ENCODE results near the gene MATN1.

Gene MATN1

DNA sequence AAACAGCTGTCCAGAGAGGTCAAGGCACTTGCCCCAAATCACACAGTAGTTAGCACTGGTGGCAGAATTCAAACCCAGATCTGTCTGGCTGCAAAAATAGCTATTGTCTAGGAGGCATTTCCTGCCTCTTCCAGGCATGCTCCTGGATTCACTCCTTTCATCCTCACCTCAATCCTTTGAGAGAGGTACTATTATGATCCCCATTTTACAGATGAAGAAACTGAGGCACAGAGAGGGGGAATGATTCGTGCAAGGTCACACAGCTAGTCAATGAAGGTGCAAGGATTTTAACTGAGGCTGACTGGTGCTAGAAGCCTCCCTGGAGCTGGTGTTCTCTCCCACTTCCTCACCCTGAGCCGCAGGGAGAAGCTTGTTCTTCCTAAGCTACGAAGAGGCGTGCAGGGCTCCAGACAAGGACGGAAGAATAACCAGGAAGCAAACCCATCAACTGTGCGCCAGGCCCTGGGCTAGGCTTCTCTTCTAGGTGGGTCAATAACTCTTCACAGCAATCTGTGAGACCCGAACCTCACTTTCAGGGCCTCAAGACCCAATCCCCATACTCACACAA, 34.8 kb upstream of the MATN1 start:
- no peak for DNase-seq (ENCODE audit: insufficient read length, low spot score)
- no peak for FAIRE-seq

- no peak for DNase-seq (ENCODE audit: insufficient read length, low spot score)
- no peak for FAIRE-seq
Observed at GRCh38 chr1:30757352-30758120, 34.2 kb upstream of the MATN1 start, which contains the start of gene LAPTM5. TSS of gene LAPTM5 (minus strand) at chr1:30757774. CDS start at chr1:30757745, 29 bp downstream.

DNA sequence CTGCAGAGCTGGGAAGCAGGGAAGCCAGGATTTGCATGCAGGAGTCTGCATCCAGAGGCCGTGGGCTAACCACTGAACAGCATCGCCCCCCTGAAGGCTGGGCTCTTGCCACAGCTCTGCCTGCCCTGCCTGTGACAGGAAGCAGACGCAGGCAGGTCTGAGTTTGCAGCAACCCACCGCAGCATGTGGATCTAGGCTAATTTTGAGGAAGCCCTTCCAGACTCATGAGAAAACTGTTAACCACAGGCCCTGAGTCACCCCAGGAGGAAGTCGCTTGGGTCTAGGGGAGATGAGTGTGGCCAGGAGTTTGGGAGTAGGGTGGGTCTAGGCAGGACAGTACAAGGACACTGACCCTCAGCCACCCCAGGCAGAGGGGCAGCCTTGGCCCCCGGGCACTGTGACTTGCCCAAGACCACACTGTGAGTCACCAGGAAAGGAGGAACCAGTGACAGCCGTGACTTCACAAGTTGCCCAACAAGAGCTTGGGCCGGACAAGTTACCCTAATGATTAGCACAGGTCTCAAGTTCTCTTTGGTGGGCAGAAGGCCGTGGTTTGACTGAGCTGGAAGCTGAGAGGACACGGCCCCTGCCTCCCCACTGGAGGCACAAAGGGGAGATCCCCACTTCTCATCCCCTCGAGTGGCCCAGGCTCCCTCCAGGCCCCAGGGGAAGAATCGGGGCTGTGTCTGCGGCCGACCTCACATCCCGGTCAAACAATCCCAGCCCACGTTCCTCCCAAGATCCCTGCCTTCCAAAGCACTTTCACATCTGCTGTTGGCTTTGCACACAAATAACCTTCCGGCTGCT, 33.4 kb upstream of the MATN1 start:
- DNase-seq (ENCODE audit: insufficient read length, low spot score) (peak; percentile 69), FAIRE-seq (peak; percentile 38)

DNA sequence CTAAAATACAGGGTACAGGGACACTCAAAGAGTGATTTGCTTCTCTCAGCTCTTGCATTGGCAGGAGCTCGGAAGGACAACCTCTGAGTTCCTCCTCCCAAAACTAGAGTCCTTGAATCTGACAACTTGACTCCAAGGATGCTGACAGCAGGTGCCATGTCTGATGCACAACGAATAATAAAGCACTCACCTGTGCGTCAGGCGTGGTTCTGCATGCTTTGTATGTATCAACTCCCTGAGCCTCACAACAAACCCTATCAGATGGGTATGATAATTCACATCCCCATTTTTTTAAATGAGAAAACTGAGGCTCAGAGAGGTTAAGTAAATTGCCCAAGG, 32.8 kb upstream of the MATN1 start:
- DNase-seq (ENCODE audit: insufficient read length, low spot score) (no peak), FAIRE-seq (no peak)

GRCh38 chr1:30755746-30756145, 32.4 kb upstream of the MATN1 start:
- FAIRE-seq (no peak), DNase-seq (ENCODE audit: insufficient read length, low spot score) (no peak)

GRCh38 chr1:30755334-30755733, 31.9 kb upstream of the MATN1 start:
- DNase-seq (ENCODE audit: insufficient read length, low spot score) (no peak), FAIRE-seq (no peak)

DNA sequence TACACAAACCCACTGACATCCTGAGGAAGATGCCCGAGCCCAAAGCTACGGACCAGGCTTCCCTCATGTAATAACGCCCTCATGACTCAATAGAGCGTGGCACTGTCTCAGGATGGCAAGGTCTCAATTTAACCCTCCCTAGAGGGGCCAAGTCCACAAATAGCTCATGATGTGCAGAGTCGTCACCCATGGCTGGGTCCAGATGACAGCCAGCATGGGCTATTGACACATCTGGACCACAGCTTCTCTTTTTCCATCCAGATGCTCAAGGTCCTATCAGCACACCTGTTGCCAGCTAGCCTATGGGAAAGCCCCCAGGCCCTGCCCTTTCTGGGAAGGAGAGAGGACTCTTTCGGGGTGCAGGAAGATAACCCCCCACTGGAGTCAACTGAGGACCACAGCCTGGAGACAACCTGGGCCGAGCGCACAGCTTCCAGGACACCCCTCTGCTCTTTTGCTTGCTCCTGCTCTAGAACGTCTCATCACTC, 31.3 kb upstream of the MATN1 start:
- DNase-seq (ENCODE audit: insufficient read length, low spot score), result no peak
- FAIRE-seq, result no peak

GRCh38 chr1:30753660-30754123, 30.3 kb upstream of the MATN1 start:
- FAIRE-seq, result no peak

DNA sequence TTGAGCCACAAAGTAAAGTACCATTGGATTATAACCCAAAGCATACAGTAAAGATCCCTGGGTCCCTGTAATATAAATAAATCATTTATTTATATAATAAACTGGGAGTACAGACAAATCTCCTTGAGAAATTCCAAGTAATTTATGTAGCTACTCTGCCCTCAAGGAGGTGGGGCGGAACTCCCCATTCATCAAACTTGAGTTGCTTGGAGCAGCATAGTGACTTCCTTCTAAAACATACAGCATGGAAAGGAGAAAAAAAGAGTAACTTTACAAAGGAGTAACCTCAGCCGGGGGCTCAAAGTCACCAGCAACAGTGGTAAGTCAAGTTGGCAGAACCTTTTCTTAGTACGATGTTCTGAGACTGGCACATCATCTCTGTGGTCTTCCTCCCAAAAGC, 29.7 kb upstream of the MATN1 start:
- FAIRE-seq, result no peak

More at GRCh38 chr1:30753660-30754123, 30.3 kb upstream of the MATN1 start:
- DNase-seq (ENCODE audit: insufficient read length, low spot score), result no peak

GRCh38 chr1:30752651-30752908, 29.2 kb upstream of the MATN1 start:
- no peak for FAIRE-seq
- DNase-seq (ENCODE audit: insufficient read length, low spot score), result no peak

More for the DNA sequence above, 29.7 kb upstream of the MATN1 start:
- DNase-seq (ENCODE audit: insufficient read length, low spot score), result no peak

GRCh38 chr1:30751830-30752650, 28.7 kb upstream of the MATN1 start:
- FAIRE-seq, result no peak

DNA sequence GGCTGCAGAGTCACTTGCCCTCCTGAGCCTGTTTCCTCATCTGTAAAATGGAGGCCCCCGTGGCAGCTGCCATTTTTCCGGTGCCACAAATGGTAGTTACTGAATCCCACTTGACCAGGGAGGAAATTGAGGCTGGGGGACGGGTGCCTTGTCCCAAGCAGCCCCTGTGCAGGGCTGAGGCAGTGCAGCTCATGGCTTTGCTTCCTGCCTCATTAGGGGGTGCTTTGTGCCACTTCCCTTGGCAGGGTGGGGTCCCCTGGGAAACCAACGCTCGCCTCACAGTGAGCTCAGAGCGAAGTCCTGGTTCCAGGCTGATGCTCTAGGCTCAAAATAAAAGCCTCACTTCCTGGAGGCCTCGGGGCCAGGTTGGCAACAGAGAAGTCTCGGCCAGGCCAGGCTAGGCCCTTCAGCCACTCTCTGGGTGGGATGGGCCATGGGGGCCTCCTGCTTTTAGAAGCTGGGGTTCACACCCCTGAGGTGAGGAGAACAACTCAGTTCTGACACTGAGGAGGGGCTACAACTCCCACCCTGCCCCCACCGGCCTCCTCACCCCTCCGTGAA, 27.4 kb upstream of the MATN1 start:
- no peak for DNase-seq (ENCODE audit: insufficient read length, low spot score)
- FAIRE-seq, result no peak

More at GRCh38 chr1:30751830-30752650, 28.7 kb upstream of the MATN1 start:
- no peak for DNase-seq (ENCODE audit: insufficient read length, low spot score)

- FAIRE-seq (no peak), DNase-seq (ENCODE audit: insufficient read length, low spot score) (no peak)
Observed at GRCh38 chr1:30749691-30750583, 26.6 kb upstream of the MATN1 start.

DNA sequence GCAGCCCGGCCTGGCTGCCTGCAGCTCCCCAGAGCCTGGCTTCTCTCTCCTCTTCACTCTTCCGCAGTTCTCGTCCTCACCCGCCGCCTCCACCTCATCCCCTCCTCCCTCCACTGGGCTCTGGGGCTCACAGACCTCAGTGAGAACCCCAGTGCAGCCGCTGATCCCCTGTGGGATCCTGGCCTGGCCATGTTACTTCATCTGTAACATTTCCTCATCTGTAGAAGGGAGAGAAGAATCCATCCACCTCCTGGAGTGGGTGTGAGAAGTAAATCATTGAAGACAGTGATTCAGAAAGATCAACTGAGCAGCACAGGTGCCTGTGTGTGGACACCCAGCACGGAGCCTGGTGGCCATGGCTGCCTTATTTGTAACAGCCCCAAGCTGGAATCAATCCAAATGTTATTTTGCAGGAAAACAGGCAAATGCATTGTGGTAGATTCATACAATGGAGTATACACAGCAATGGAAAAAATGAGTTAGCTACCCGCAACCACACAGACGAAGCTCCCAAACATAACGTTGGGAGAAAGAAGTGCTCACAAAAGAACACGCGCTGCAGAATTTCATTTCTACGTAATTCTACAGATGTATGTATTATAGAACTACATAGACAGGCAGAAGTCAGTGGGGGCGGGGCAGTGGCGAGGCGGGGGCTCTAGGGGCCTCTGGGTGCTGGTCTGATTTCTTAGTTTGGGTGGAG, 25.5 kb upstream of the MATN1 start:
- DNase-seq (ENCODE audit: insufficient read length, low spot score) (no peak), FAIRE-seq (no peak)

- FAIRE-seq, result no peak
Observed at GRCh38 chr1:30748098-30748698, 24.8 kb upstream of the MATN1 start.

GRCh38 chr1:30747033-30748008, 23.9 kb upstream of the MATN1 start:
- DNase-seq (ENCODE audit: insufficient read length, low spot score) (no peak), FAIRE-seq (no peak)

More at GRCh38 chr1:30748098-30748698, 24.8 kb upstream of the MATN1 start:
- DNase-seq (ENCODE audit: insufficient read length, low spot score), result peak; percentile 69

All from HTR-8/SVneo (cell line).